H9 (cell line): ENCODE measurements around the gene ABCA7. TPM values are rescaled to one million over a fixed set of nuclear protein-coding genes. Genes with fewer than 3 reads are reported as not detected.

Experiments
- DNase-seq: peaks from one replicate; pipeline ENCODE4 v3.0.0-alpha.2; 2017
- H2AFZ ChIP-seq: one replicate; pipeline ENCODE4 v1.6.1; 2013; ENCODE audit warnings: mild to moderate bottlenecking, low read length, control low read depth, moderate library complexity
- H2AK5ac ChIP-seq: 2 replicates; pipeline ENCODE4 v1.6.1; 2013; ENCODE audit warnings: low read length, control low read depth, mixed read lengths; ENCODE audit not compliant: insufficient read length
- H2BK120ac ChIP-seq: one replicate; pipeline ENCODE4 v1.6.1; 2013; ENCODE audit warnings: low read depth, mild to moderate bottlenecking, low read length, control low read depth, inconsistent platforms; ENCODE audit not compliant: poor library complexity, severe bottlenecking
- H2BK12ac ChIP-seq: 2 replicates; pipeline ENCODE4 v1.6.1; 2013; ENCODE audit warnings: low read length, control low read depth, mixed read lengths, low read depth; ENCODE audit not compliant: insufficient read length
- H2BK15ac ChIP-seq: 2 replicates; pipeline ENCODE4 v1.6.1; 2013; ENCODE audit warnings: low read depth, low read length, control low read depth
- H2BK20ac ChIP-seq: one replicate; pipeline ENCODE4 v1.6.1; 2013; ENCODE audit warnings: low read depth, mild to moderate bottlenecking, low read length, control low read depth, inconsistent platforms; ENCODE audit not compliant: poor library complexity, severe bottlenecking
- H2BK5ac ChIP-seq: 2 replicates; pipeline ENCODE4 v1.6.1; 2013; ENCODE audit warnings: low read length, control low read depth, mixed read lengths; ENCODE audit not compliant: insufficient read length
- H3K14ac ChIP-seq: 2 replicates; pipeline ENCODE4 v1.6.1; 2013; ENCODE audit warnings: low read length, control low read depth; ENCODE audit not compliant: insufficient read depth
- H3K18ac ChIP-seq: 2 replicates; pipeline ENCODE4 v1.6.1; 2013; ENCODE audit warnings: low read depth, mild to moderate bottlenecking, mixed read lengths, low read length, control low read depth; ENCODE audit not compliant: insufficient read length
- H3K23ac ChIP-seq: 2 replicates; pipeline ENCODE4 v1.6.1; 2013; ENCODE audit warnings: low read length, control low read depth, mixed read lengths, low read depth; ENCODE audit not compliant: insufficient read length
- H3K23me2 ChIP-seq: 2 replicates; pipeline ENCODE4 v1.6.1; 2013; ENCODE audit warnings: low read depth, mild to moderate bottlenecking, mixed read lengths, low read length, control low read depth; ENCODE audit not compliant: insufficient read length, poor library complexity, severe bottlenecking
- H3K27ac ChIP-seq: 2 replicates; pipeline ENCODE4 v1.5.1; 2013; ENCODE audit warnings: low read length, control low read depth, mixed read lengths, low read depth; ENCODE audit not compliant: insufficient read length
- H3K27me3 ChIP-seq: 2 replicates; pipeline ENCODE4 v1.6.1; 2013; ENCODE audit warnings: low read length, control low read depth, inconsistent platforms; ENCODE audit not compliant: insufficient read depth
- H3K4ac ChIP-seq: 2 replicates; pipeline ENCODE4 v1.6.1; 2013; ENCODE audit warnings: low read depth, mild to moderate bottlenecking, control low read depth, inconsistent platforms, low read length, moderate library complexity
- H3K4me1 ChIP-seq: 2 replicates; pipeline ENCODE4 v1.6.1; 2013; ENCODE audit warnings: low read length, control low read depth, inconsistent platforms; ENCODE audit not compliant: insufficient read depth
- H3K4me2 ChIP-seq: 2 replicates; pipeline ENCODE4 v1.6.1; 2013; ENCODE audit warnings: low read length, control low read depth, mixed read lengths; ENCODE audit not compliant: insufficient read length, insufficient read depth
- H3K56ac ChIP-seq: 2 replicates; pipeline ENCODE4 v1.6.1; 2013; ENCODE audit warnings: low read depth, mild to moderate bottlenecking, mixed read lengths, low read length, control low read depth; ENCODE audit not compliant: insufficient read length
- H3K79me1 ChIP-seq: 2 replicates; pipeline ENCODE4 v1.6.1; 2013; ENCODE audit warnings: low read depth, mild to moderate bottlenecking, moderate library complexity, low read length, control low read depth, inconsistent platforms; ENCODE audit not compliant: insufficient read depth, poor library complexity, severe bottlenecking
- H3K79me2 ChIP-seq: 2 replicates; pipeline ENCODE4 v1.6.1; 2013; ENCODE audit warnings: low read length, control low read depth, inconsistent platforms; ENCODE audit not compliant: insufficient read depth
- H3K9ac ChIP-seq: 2 replicates; pipeline ENCODE4 v1.6.1; 2013; ENCODE audit warnings: low read length, control low read depth, mixed read lengths; ENCODE audit not compliant: insufficient read length; ENCODE audit errors: extremely low read depth
- H3K9me3 ChIP-seq: one replicate; pipeline ENCODE4 v1.6.1; 2013; ENCODE audit warnings: low read depth, low read length, inconsistent platforms; ENCODE audit not compliant: control insufficient read depth
- H3T11ph ChIP-seq: one replicate; pipeline ENCODE4 v1.6.1; 2013; ENCODE audit warnings: mild to moderate bottlenecking, low read length, control low read depth, inconsistent platforms
- H4K20me1 ChIP-seq: one replicate; pipeline ENCODE4 v1.6.1; 2013; ENCODE audit not compliant: control insufficient read depth, insufficient read length, insufficient read depth
- H4K5ac ChIP-seq: 2 replicates; pipeline ENCODE4 v1.6.1; 2013; ENCODE audit warnings: low read depth, mild to moderate bottlenecking, mixed read lengths, low read length, control low read depth; ENCODE audit not compliant: insufficient read length
- H4K8ac ChIP-seq: replicated peaks from 2 replicates; pipeline ENCODE4 v1.6.1; 2013; ENCODE audit warnings: low read length, control low read depth, mixed read lengths, low read depth; ENCODE audit not compliant: insufficient read length
- H4K91ac ChIP-seq: 2 replicates; pipeline ENCODE4 v1.6.1; 2013; ENCODE audit warnings: low read depth, mild to moderate bottlenecking, moderate library complexity, mixed read lengths, low read length, control low read depth; ENCODE audit not compliant: insufficient read length
- H3K27ac Mint-ChIP-seq, 3 experiments: 2 replicates in 2 of 3; 3 replicates in 1 of 3; pipeline ENCODE4 v1.8.0; 2020 to 2021; ENCODE audit warnings: mixed read lengths in 3 of 3, mild to moderate bottlenecking in 1 of 3, moderate library complexity in 1 of 3
- H3K27me3 Mint-ChIP-seq: 2 replicates; pipeline ENCODE4 v1.8.0; 2021; ENCODE audit warnings: low read depth, mild to moderate bottlenecking, moderate library complexity, mixed read lengths
- H3K36me3 Mint-ChIP-seq, 3 experiments: 2 replicates in 2 of 3; 3 replicates in 1 of 3; pipeline ENCODE4 v1.8.0; 2020 to 2021; ENCODE audit warnings: low read depth in 3 of 3, mixed read lengths in 3 of 3; ENCODE audit not compliant: insufficient read depth in 1 of 3
- H3K4me1 Mint-ChIP-seq, 2 experiments: 2 replicates each; pipeline ENCODE4 v1.8.0; 2020; ENCODE audit warnings: mixed read lengths in 2 of 2
- H3K4me3 Mint-ChIP-seq, 2 experiments: 2 replicates in 1 of 2; 3 replicates in 1 of 2; pipeline ENCODE4 v1.8.0; 2020 to 2021; ENCODE audit warnings: mild to moderate bottlenecking in 2 of 2, mixed read lengths in 2 of 2, moderate library complexity in 1 of 2
- H3K9me3 Mint-ChIP-seq, 2 experiments: 2 replicates in 1 of 2; 3 replicates in 1 of 2; pipeline ENCODE4 v1.8.0; 2020; ENCODE audit warnings: mild to moderate bottlenecking in 2 of 2, mixed read lengths in 2 of 2, moderate library complexity in 1 of 2
- CTCF ChIP-seq: fragments of 200-600 bp; sonication (generic); conservative IDR thresholded peaks from 3 replicates; pipeline ENCODE4 v1.8.0; 2021; ENCODE audit warnings: antibody characterized with exemption, mild to moderate bottlenecking
- WGBS: extraction: QIAGEN DNeasy Blood & Tissue Kit; methylation state at CpG from one replicate; pipeline ENCODE4 v1.1.7; 2013; ENCODE audit warnings: missing lambda C conversion rate, low lambda C conversion rate, mixed read lengths; ENCODE audit not compliant: insufficient read length; ENCODE audit errors: extremely low coverage; 5-methylcytosine and 5-hydroxymethylcytosine counted together
- total RNA-seq: library from RNA; stranded (reverse); gene quantifications from 2 replicates; pipeline ENCODE4 v1.2.1, GENCODE V29; 2021

ABCA7 gene
- total RNA-seq, 1 experiment from 2014 or later, result 34.6 TPM

- Histone ChIP-seq H2AFZ (no peak overlapping the region), H2BK15ac (no peak overlapping the region), H2AK5ac (no peak overlapping the region), H3K9ac (no peak overlapping the region), H3T11ph (no peak overlapping the region), H3K4me2 (no peak overlapping the region), H3K14ac (no peak overlapping the region), H3K79me2 (peaks cover 12% of the 10 kb centered on the region; the same call in 1 of the 2 replicates), H3K23me2 (peaks cover 7% of the 10 kb centered on the region), H3K56ac (no peak overlapping the region), H4K5ac (no peak overlapping the region), H3K27ac (no peak overlapping the region), H3K23ac (no peak overlapping the region), H3K9me3 (no peaks in the 10 kb centered on the region), H4K91ac (no peak overlapping the region), H2BK120ac (no peak overlapping the region), H3K27me3 (no peaks in the 10 kb centered on the region), H2BK5ac (no peak overlapping the region), H3K4me1 (no peaks in the 10 kb centered on the region; the same call in 1 of the 2 replicates), H4K8ac (no peak overlapping the region), H3K79me1 (peaks cover 11% of the 10 kb centered on the region), H2BK20ac (no peak overlapping the region), H3K18ac (no peak overlapping the region), H3K4ac (no peak overlapping the region), H2BK12ac (no peak overlapping the region), H4K20me1 (no peaks in the 10 kb centered on the region)
- H3K27me3 Mint-ChIP-seq, result no peaks in the 10 kb centered on the region
- peaks cover 10 to 45% (median 33%) of the 10 kb centered on the region in 3 experiments; a peak in 6 of 7 replicates for H3K36me3 Mint-ChIP-seq
- H3K27ac Mint-ChIP-seq, result no peak overlapping the region
- no peak for DNase-seq
- H3K9me3 Mint-ChIP-seq, result peaks cover 0 to 2% of the 10 kb centered on the region in 2 experiments; a peak in 1 of 5 replicates
- TF ChIP-seq CTCF, result no peak
- peaks cover 4 to 16% of the 10 kb centered on the region in 2 experiments for H3K4me1 Mint-ChIP-seq
- no CpG with 5 or more reads among the region's 27 CpGs for WGBS
- no peak overlapping the region for H3K4me3 Mint-ChIP-seq
These were observed 51.8 kb downstream of the ABCA7 start for GRCh38 chr19:1091544-1092175.
